Smooth muscle cell (in vitro differentiated cells): ENCODE data around the gene NKIRAS2. TPM values are rescaled to one million over a fixed set of nuclear protein-coding genes. Genes with fewer than 3 reads are reported as not detected.
"Not testable (repeated sequence)": the region's sequence is repeated elsewhere in the genome, so short reads cannot be mapped to it uniquely, and the experiment has no call there.

Experiments
- DNase-seq: peaks from one replicate; lab custom pipeline; 2025; ENCODE audit not compliant: unreplicated experiment; lab: John Stamatoyannopoulos, UW
- H2AFZ ChIP-seq: fragments of 200-600 bp; sonication (generic); 2 replicates; pipeline ENCODE4 v1.6.0; 2016; ENCODE audit warnings: antibody characterized with exemption, low read depth, mild to moderate bottlenecking
- H3F3A ChIP-seq: fragments of 200-600 bp; sonication (generic); 2 replicates; pipeline ENCODE4 v1.6.0; 2017; ENCODE audit warnings: antibody characterized with exemption, low read depth
- H3K27ac ChIP-seq: fragments of 200-600 bp; sonication (generic); 2 replicates; pipeline ENCODE4 v1.5.1; 2016; ENCODE audit warnings: low read depth, mild to moderate bottlenecking
- H3K27me3 ChIP-seq: fragments of 200-600 bp; sonication (generic); 2 replicates; pipeline ENCODE4 v1.6.1; 2016; ENCODE audit warnings: low read depth, mild to moderate bottlenecking
- H3K36me3 ChIP-seq: fragments of 200-600 bp; sonication (generic); 2 replicates; pipeline ENCODE4 v1.5.1; 2016; ENCODE audit warnings: low read depth
- H3K4me1 ChIP-seq: fragments of 200-600 bp; sonication (generic); 2 replicates; pipeline ENCODE4 v1.5.1; 2016; ENCODE audit warnings: low read depth
- H3K4me2 ChIP-seq: fragments of 200-600 bp; sonication (generic); 2 replicates; pipeline ENCODE4 v1.6.0; 2016; ENCODE audit warnings: mild to moderate bottlenecking
- H3K4me3 ChIP-seq: fragments of 200-600 bp; sonication (generic); 2 replicates; pipeline ENCODE4 v1.5.1; 2016; ENCODE audit warnings: mild to moderate bottlenecking
- H3K79me2 ChIP-seq: fragments of 200-600 bp; sonication (generic); 2 replicates; pipeline ENCODE4 v1.6.0; 2016; ENCODE audit warnings: low read depth, mild to moderate bottlenecking
- H3K9ac ChIP-seq: fragments of 200-600 bp; sonication (generic); 2 replicates; pipeline ENCODE4 v1.6.0; 2016; ENCODE audit warnings: low read depth
- H3K9me3 ChIP-seq: fragments of 200-600 bp; sonication (generic); replicated peaks from 2 replicates; pipeline ENCODE4 v1.5.1; 2016; ENCODE audit warnings: low read depth
- H4K20me1 ChIP-seq: fragments of 200-600 bp; sonication (generic); 2 replicates; pipeline ENCODE4 v1.6.0; 2016; ENCODE audit warnings: low read depth
- CTCF ChIP-seq: fragments of 200-600 bp; sonication (generic); IDR thresholded peaks from 2 replicates; pipeline ENCODE4 v1.5.1; 2017; ENCODE audit warnings: borderline replicate concordance, mild to moderate bottlenecking, antibody characterized with exemption; ENCODE audit not compliant: insufficient read depth, poor library complexity, severe bottlenecking
- WGBS: methylation state at CpG from one replicate; pipeline ENCODE4 v1.1.7; 2016; ENCODE audit warnings: low lambda C conversion rate; 5-methylcytosine and 5-hydroxymethylcytosine counted together
- polyA plus RNA-seq: library from polyadenylated mRNA; unstranded; fragments of >200 nt; fragmentation: Nextera tagmentation; extraction: Ambion mirVana; gene quantifications from 2 replicates; pipeline ENCODE4 v1.2.1, GENCODE V29; 2016
- total RNA-seq: library from RNA; depleted of rRNA; stranded (reverse); fragments of >200 nt; gene quantifications from 2 replicates; pipeline ENCODE4 v1.2.3, GENCODE V29; 2014

NKIRAS2 gene
- total and polyA plus RNA-seq, 2 experiments from 2014 or later = 21.3 to 50.1 TPM

DNA sequence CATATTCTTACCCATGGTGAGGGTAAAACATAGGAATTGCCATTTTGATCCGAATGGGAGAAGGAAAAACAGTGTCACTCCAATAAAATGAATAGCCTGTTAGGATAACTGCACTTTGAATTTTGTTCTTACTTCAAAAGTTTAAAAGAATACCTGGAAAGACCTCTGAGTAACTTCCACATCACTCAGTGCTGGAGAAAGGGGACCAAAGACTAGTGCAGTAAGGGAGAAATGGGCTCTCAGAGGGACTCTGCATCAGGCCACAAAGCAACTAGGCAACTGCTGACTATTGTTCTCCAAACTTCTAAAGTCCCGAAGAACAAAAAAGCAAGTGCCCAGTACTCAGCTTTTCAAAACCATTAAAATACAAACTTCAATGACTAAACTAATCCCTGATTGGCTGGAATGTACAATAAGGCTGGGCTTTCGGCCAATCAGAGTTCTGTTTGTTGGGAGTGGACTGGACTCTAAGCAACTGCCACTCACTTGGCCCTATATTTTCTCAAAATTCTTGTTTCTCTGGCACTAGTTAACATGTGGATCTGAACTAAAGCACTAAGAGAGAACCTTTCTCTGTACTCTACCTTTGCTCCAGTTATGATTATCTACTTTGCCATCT, 8.9 kb upstream of the NKIRAS2 start:
- DNase-seq = no peak
- Histone ChIP-seq H3K9me3 (no peaks in the 10 kb centered on the region), H4K20me1 (peaks cover 100% of the 10 kb centered on the region), H3F3A (peaks cover 2% of the 10 kb centered on the region), H3K4me3 (no peak overlapping the region), H3K4me1 (peaks cover 4% of the 10 kb centered on the region), H2AFZ (no peak overlapping the region), H3K36me3 (no peaks in the 10 kb centered on the region), H3K27ac (peak overlapping the region; percentile 28), H3K27me3 (no peaks in the 10 kb centered on the region), H3K4me2 (no peak overlapping the region), H3K79me2 (peaks cover 100% of the 10 kb centered on the region), H3K9ac (no peak overlapping the region)
- TF ChIP-seq CTCF = no peak
- WGBS = 97% methylated on average over 3 of the region's 3 CpGs

DNA sequence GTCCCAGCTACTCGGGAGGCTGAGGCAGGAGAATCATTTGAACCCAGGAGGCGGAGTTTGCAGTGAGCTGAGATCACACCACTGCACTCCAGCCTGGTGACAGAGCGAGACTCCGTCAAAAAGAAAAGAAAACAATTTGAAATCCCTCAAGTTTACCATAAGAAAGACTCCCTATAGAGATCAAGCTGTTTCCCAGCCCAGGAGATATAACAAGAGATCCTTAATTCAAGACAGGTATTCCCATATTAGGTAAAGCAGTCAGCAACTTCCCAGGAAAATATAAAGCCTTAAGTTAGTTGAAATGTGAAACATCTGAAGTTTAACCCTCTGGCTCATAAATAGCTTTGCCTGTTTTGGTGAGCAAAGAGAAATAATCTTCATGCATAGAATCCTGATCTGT, 7.5 kb upstream of the NKIRAS2 start:
- not testable (repeated sequence) for H2AFZ ChIP-seq, H3K36me3 ChIP-seq, H3K4me3 ChIP-seq, H3F3A ChIP-seq, H3K27me3 ChIP-seq, DNase-seq, H3K27ac ChIP-seq, H3K4me2 ChIP-seq, H3K9me3 ChIP-seq, H3K4me1 ChIP-seq, H3K9ac ChIP-seq
- Histone ChIP-seq H3K79me2 (peaks cover 97% of the 10 kb centered on the region), H4K20me1 (peaks cover 87% of the 10 kb centered on the region)
- 77% methylated on average over 4 of the region's 4 CpGs for whole genome bisulfite sequencing

DNA sequence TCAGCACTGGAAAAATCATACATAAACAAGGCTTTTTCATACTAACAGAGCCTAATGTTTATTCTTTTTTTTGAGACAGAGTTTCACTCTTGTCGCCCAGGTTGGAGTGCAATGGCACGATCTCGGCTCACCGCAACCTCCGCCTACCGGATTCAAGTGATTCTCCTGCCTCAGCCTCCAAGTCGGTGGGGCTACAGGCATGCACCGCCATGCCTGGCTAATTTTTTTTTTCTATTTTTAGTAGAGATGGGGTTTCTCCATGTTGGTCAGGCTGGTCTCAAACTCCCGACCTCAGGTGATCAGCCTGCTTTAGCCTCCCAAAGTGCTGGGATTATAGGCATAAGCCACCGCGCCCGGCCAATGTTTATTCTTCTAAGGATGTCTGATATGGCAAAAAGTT, 6.2 kb upstream of the NKIRAS2 start:
- peaks cover 73% of the 10 kb centered on the region for H4K20me1 ChIP-seq
- H3K4me3 ChIP-seq, H3K27ac ChIP-seq, H3K36me3 ChIP-seq, H3K4me2 ChIP-seq, H3K27me3 ChIP-seq, H3K9me3 ChIP-seq, H3K9ac ChIP-seq, H3F3A ChIP-seq, DNase-seq, H2AFZ ChIP-seq: not testable (repeated sequence)
- WGBS = 98% methylated on average over 12 of the region's 12 CpGs
- H3K79me2 ChIP-seq = peaks cover 83% of the 10 kb centered on the region
- peaks cover 15% of the 10 kb centered on the region for H3K4me1 ChIP-seq

GRCh38 chr17:42016411-42016831, 3.5 kb upstream of the NKIRAS2 start:
- H3K4me3 ChIP-seq = peak overlapping the region; percentile 89
- H3F3A ChIP-seq = no peaks in the 10 kb centered on the region
- peaks cover 46% of the 10 kb centered on the region for H4K20me1 ChIP-seq
- DNase-seq = no peak
- no peak for TF ChIP-seq CTCF
- 10% methylated on average over 12 of the region's 12 CpGs for WGBS
- peak overlapping the region; percentile 99 for H3K9ac ChIP-seq
- no peaks in the 10 kb centered on the region for H3K36me3 ChIP-seq
- H2AFZ ChIP-seq = peak overlapping the region; percentile 65
- peaks cover 25% of the 10 kb centered on the region for H3K4me1 ChIP-seq
- H3K27me3 ChIP-seq = no peaks in the 10 kb centered on the region
- H3K4me2 ChIP-seq = peak overlapping the region; percentile 97
- peak overlapping the region; percentile 97 for H3K27ac ChIP-seq
- peaks cover 71% of the 10 kb centered on the region for H3K79me2 ChIP-seq
- no peaks in the 10 kb centered on the region for H3K9me3 ChIP-seq
